Stimulated activated CD4-positive, alpha-beta T cell treated with anti-CD3 and anti-CD28 coated beads, Interleukin-4, amount 100 ng/mL, for 4 hours (primary cell): ENCODE measurements around the gene CACNA1I.

ENCODE experiments used
- DNase-seq, 2 experiments: peaks; one replicate each; pipeline ENCODE4 v3.0.0-alpha.2; 2020

The CACNA1I gene

GRCh38 chr22:39568278-39568981 lies 2.1 kb upstream of the CACNA1I start:
- DNase-seq = no peak

GRCh38 chr22:39569066-39569465 lies 1.5 kb upstream of the CACNA1I start:
- no peak for DNase-seq

GRCh38 chr22:39570226-39570625 lies 327 bp upstream of the CACNA1I start:
- DNase-seq = no peak

GRCh38 chr22:39571538-39571937 lies 985 bp downstream of the CACNA1I start:
- DNase-seq = no peak

- no peak for DNase-seq
These were observed 4.4 kb downstream of the CACNA1I start for GRCh38 chr22:39574779-39575551.

GRCh38 chr22:39575552-39575825 lies 4.9 kb downstream of the CACNA1I start:
- DNase-seq = no peak

- DNase-seq = no peak
These were observed 5.5 kb downstream of the CACNA1I start for GRCh38 chr22:39576027-39576426.

GRCh38 chr22:39577366-39577765 lies 6.8 kb downstream of the CACNA1I start:
- DNase-seq = no peak

GRCh38 chr22:39577900-39578299 lies 7.3 kb downstream of the CACNA1I start:
- DNase-seq = no peak

- no peak for DNase-seq
These were observed 9.5 kb downstream of the CACNA1I start for GRCh38 chr22:39580006-39580441.

- DNase-seq = no peak
These were observed 10.2 kb downstream of the CACNA1I start for GRCh38 chr22:39580795-39581194.

- no peak for DNase-seq
These were observed 10.8 kb downstream of the CACNA1I start for GRCh38 chr22:39581303-39581702.

- no peak for DNase-seq
These were observed 12.6 kb downstream of the CACNA1I start for GRCh38 chr22:39583066-39583667.

GRCh38 chr22:39589875-39590274 lies 19.3 kb downstream of the CACNA1I start:
- DNase-seq = no peak

- DNase-seq = no peak
These were observed 21.8 kb downstream of the CACNA1I start for GRCh38 chr22:39592081-39593065.

- DNase-seq = no peak
These were observed 22.7 kb downstream of the CACNA1I start for GRCh38 chr22:39593066-39593930.

GRCh38 chr22:39593931-39594285 lies 23.4 kb downstream of the CACNA1I start:
- no peak for DNase-seq

- DNase-seq = no peak
These were observed 23.9 kb downstream of the CACNA1I start for GRCh38 chr22:39594411-39594810.

- no peak for DNase-seq
These were observed 25.1 kb downstream of the CACNA1I start for GRCh38 chr22:39595622-39596172.

- DNase-seq = no peak
These were observed 26.0 kb downstream of the CACNA1I start for GRCh38 chr22:39596601-39597000.

GRCh38 chr22:39597236-39597869 lies 26.8 kb downstream of the CACNA1I start:
- no peak for DNase-seq
